GM12891 (cell line): ENCODE results near the gene PPM1F.

Experiments
- DNase-seq: peaks from one replicate; pipeline ENCODE4 v3.0.0; 2011; ENCODE audit warnings: low spot score; ENCODE audit not compliant: insufficient read length
- FAIRE-seq: peaks from 2 replicates; lab custom pipeline; 2011; peaks lifted over from hg19 to GRCh38; lab: Jason Lieb, UNC
- PAX5 ChIP-seq: IDR thresholded peaks from 2 replicates; pipeline ENCODE4 v1.6.1; 2011; ENCODE audit warnings: low read length, moderate library complexity, mild to moderate bottlenecking; ENCODE audit not compliant: insufficient read depth, severe bottlenecking
- POLR2A ChIP-seq: IDR thresholded peaks from 2 replicates; pipeline ENCODE4 v1.6.1; 2011; ENCODE audit warnings: low read depth, low read length, control low read depth
- POLR2AphosphoS5 ChIP-seq: IDR thresholded peaks from 2 replicates; pipeline ENCODE4 v1.6.1; 2011; ENCODE audit warnings: low read depth, low read length, control low read depth
- POU2F2 ChIP-seq: IDR thresholded peaks from 2 replicates; pipeline ENCODE4 v1.6.1; 2011; ENCODE audit warnings: low read depth, mild to moderate bottlenecking, control low read depth, low read length, moderate library complexity
- SPI1 ChIP-seq: IDR thresholded peaks from 2 replicates; pipeline ENCODE4 v1.6.1; 2011; ENCODE audit warnings: low read depth, low read length, control low read depth
- TAF1 ChIP-seq: IDR thresholded peaks from 2 replicates; pipeline ENCODE4 v1.6.1; 2011; ENCODE audit warnings: low read depth, low read length, control low read depth

The PPM1F gene

GRCh38 chr22:21921729-21922128 lies 30.9 kb downstream of the PPM1F start:
- FAIRE-seq = no peak
- TF ChIP-seq TAF1 (no peak), SPI1 (no peak), POLR2A (no peak), POLR2AphosphoS5 (no peak), PAX5 (no peak), POU2F2 (no peak)
- no peak for DNase-seq

- FAIRE-seq = no peak
- no peak for TF ChIP-seq PAX5
- TF ChIP-seq POU2F2 = no peak
- no peak for TF ChIP-seq TAF1
- TF ChIP-seq POLR2AphosphoS5 = no peak
- no peak for TF ChIP-seq SPI1
- no peak for TF ChIP-seq POLR2A
- no peak for DNase-seq
These were observed 31.4 kb downstream of the PPM1F start for GRCh38 chr22:21921184-21921721.

- no peak for FAIRE-seq
These were observed 32.1 kb downstream of the PPM1F start for GRCh38 chr22:21920341-21921183.

GRCh38 chr22:21919526-21920307 lies 32.9 kb downstream of the PPM1F start:
- DNase-seq (no peak), FAIRE-seq (no peak)
- no peak for TF ChIP-seq TAF1
- no peak for TF ChIP-seq POLR2A
- TF ChIP-seq SPI1 = no peak
- no peak for TF ChIP-seq PAX5
- TF ChIP-seq POU2F2 = no peak
- TF ChIP-seq POLR2AphosphoS5 = no peak

More at GRCh38 chr22:21920341-21921183, 32.1 kb downstream of the PPM1F start:
- TF ChIP-seq POU2F2 = no peak
- no peak for TF ChIP-seq TAF1
- no peak for TF ChIP-seq SPI1
- no peak for TF ChIP-seq POLR2A
- TF ChIP-seq PAX5 = no peak
- TF ChIP-seq POLR2AphosphoS5 = no peak
- no peak for DNase-seq

GRCh38 chr22:21918466-21919185 lies 34.0 kb downstream of the PPM1F start:
- no peak for TF ChIP-seq PAX5
- TF ChIP-seq SPI1 = no peak
- no peak for TF ChIP-seq POU2F2
- no peak for TF ChIP-seq POLR2A
- TF ChIP-seq TAF1 = no peak
- TF ChIP-seq POLR2AphosphoS5 = no peak
- FAIRE-seq = no peak
- no peak for DNase-seq

GRCh38 chr22:21917959-21918261 lies 34.7 kb downstream of the PPM1F start:
- no peak for FAIRE-seq
- no peak for DNase-seq
- TF ChIP-seq TAF1 (no peak), SPI1 (no peak), POLR2AphosphoS5 (no peak), POLR2A (no peak), POU2F2 (no peak), PAX5 (no peak)

GRCh38 chr22:21917181-21917958 lies 35.3 kb downstream of the PPM1F start:
- FAIRE-seq (no peak), DNase-seq (no peak)
- TF ChIP-seq TAF1 = no peak
- no peak for TF ChIP-seq PAX5
- TF ChIP-seq POLR2A = no peak
- no peak for TF ChIP-seq POU2F2
- TF ChIP-seq POLR2AphosphoS5 = no peak

GRCh38 chr22:21916309-21916918 lies 36.2 kb downstream of the PPM1F start:
- no peak for FAIRE-seq
- no peak for TF ChIP-seq POLR2A
- no peak for TF ChIP-seq TAF1
- no peak for TF ChIP-seq PAX5
- TF ChIP-seq POLR2AphosphoS5 = no peak
- no peak for TF ChIP-seq POU2F2
- no peak for TF ChIP-seq SPI1
- DNase-seq = no peak
